Stimulated activated CD8-positive, alpha-beta memory T cell treated with anti-CD3 and anti-CD28 coated beads, Interleukin-4, amount 100 ng/mL, for 24 hours (primary cell): ENCODE measurements around the gene BDKRB2.
"Not testable (repeated sequence)": the region's sequence is repeated elsewhere in the genome, so short reads cannot be mapped to it uniquely, and the experiment has no call there.

ENCODE experiments used
- DNase-seq: peaks from one replicate; pipeline ENCODE4 v3.0.0-alpha.2; 2020; ENCODE audit warnings: low read depth

BDKRB2 gene

GRCh38 chr14:96225213-96225612 lies 20.6 kb downstream of the BDKRB2 start:
- DNase-seq: no peak

- DNase-seq: no peak
Observed at GRCh38 chr14:96225745-96226151, 21.1 kb downstream of the BDKRB2 start.

- DNase-seq: no peak
Observed at GRCh38 chr14:96227428-96227827, 22.8 kb downstream of the BDKRB2 start.

- DNase-seq: no peak
Observed at GRCh38 chr14:96229315-96229714, 24.7 kb downstream of the BDKRB2 start.

- no peak for DNase-seq
Observed at GRCh38 chr14:96231056-96231455, 26.4 kb downstream of the BDKRB2 start.

- DNase-seq: no peak
Observed at GRCh38 chr14:96231526-96232130, 27.0 kb downstream of the BDKRB2 start.

- DNase-seq: no peak
Observed at GRCh38 chr14:96232506-96232905, 27.9 kb downstream of the BDKRB2 start.

- no peak for DNase-seq
Observed at GRCh38 chr14:96233661-96234060, 29.0 kb downstream of the BDKRB2 start.

- DNase-seq: no peak
Observed at GRCh38 chr14:96235426-96235825, 30.8 kb downstream of the BDKRB2 start.

- no peak for DNase-seq
Observed at GRCh38 chr14:96237641-96238040, 33.0 kb downstream of the BDKRB2 start.

GRCh38 chr14:96238676-96239265 lies 34.1 kb downstream of the BDKRB2 start:
- no peak for DNase-seq

- no peak for DNase-seq
Observed at GRCh38 chr14:96239711-96240141, 35.1 kb downstream of the BDKRB2 start.

GRCh38 chr14:96240641-96241040 lies 36.0 kb downstream of the BDKRB2 start:
- DNase-seq: no peak

- no peak for DNase-seq
Observed at GRCh38 chr14:96242126-96242525, 37.5 kb downstream of the BDKRB2 start.

GRCh38 chr14:96243785-96244184 lies 39.1 kb downstream of the BDKRB2 start:
- no peak for DNase-seq

- DNase-seq: not testable (repeated sequence)
Observed at GRCh38 chr14:96245074-96245473, 40.4 kb downstream of the BDKRB2 start.

GRCh38 chr14:96245710-96246538 lies 41.3 kb downstream of the BDKRB2 start:
- no peak for DNase-seq

GRCh38 chr14:96246539-96246847 lies 41.9 kb downstream of the BDKRB2 start:
- no peak for DNase-seq

GRCh38 chr14:96247031-96247430 lies 42.4 kb downstream of the BDKRB2 start:
- no peak for DNase-seq

GRCh38 chr14:96249029-96249428 lies 44.4 kb downstream of the BDKRB2 start:
- DNase-seq: no peak

- no peak for DNase-seq
Observed at GRCh38 chr14:96250485-96250884, 45.8 kb downstream of the BDKRB2 start.

- DNase-seq: no peak
Observed at GRCh38 chr14:96251656-96252155, 47.1 kb downstream of the BDKRB2 start.

GRCh38 chr14:96252323-96252998 lies 47.8 kb downstream of the BDKRB2 start:
- no peak for DNase-seq
